ENCODE results near the gene TRIM24. TPM values are rescaled to one million over a fixed set of nuclear protein-coding genes. Genes with fewer than 3 reads are reported as not detected.

Gene TRIM24
- 10.3 and 12.1 TPM in 2 replicates for total RNA-seq

DNA sequence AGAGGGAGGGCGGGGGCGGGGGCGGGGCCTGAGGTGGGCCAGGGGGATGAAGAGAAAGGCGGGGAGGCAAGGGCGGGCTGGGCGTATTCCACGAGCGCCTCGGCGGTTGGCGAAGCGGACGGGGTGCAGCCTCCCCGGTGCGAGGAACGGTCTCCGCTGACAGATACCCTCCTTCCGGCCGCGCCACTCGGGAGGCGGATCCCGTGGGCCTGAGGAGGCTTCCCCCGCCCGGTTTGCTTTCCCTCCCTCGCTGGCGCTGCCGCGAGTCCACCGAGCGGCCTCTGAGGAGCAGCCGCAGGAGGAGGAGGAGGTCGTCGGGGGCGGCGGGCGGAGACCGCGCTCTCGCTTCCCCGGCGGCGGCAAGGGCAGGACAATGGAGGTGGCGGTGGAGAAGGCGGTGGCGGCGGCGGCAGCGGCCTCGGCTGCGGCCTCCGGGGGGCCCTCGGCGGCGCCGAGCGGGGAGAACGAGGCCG, at the start of gene TRIM24:
TRIM24 (plus strand) TSS at position 84 of the 473 bp plus-strand sequence; CDS start at position 374, 290 bp downstream.

Other genes starting within 250 kb of the TRIM24 start
- gene SVOPL, start 241.1 kb downstream of the TRIM24 start, total RNA-seq = not detected in 2 replicates